Measurements from ENCODE around the gene CAB39L.

DNA sequence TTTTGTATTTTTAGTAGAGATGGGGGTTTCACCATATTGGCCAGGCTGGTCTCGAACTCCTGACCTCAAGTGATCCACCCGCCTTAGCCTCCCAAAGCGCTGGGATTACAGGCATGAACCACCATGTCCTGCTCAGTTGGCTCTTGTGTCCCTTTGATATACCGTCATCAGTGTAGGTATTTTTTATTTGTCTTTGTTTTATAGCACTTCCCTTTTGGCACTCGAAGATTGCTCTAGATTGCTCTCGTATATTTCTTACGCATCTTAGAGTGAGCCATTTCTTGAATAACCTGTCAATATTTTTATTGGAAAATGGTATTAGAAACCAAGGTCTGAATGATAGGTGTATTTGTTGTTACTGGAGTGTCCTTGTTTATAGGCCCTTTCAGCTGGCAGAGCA, 9.6 kb upstream of the CAB39L start:
- TF ChIP-seq POU2F2 (IDR thresholded peaks at IDR 0.05; ENCODE audit: low read depth, low read length) (no peak), POLR2A (IDR thresholded peaks at IDR 0.05; ENCODE audit: low read depth, low read length) (no peak), POLR2AphosphoS5 (IDR thresholded peaks at IDR 0.05; ENCODE audit: low read depth, low read length) (no peak), TAF1 (IDR thresholded peaks at IDR 0.05; ENCODE audit: low read depth, low read length) (no peak), PAX5 (IDR thresholded peaks at IDR 0.05; ENCODE audit: insufficient read depth, low read length, severe bottlenecking) (no peak)
